DMS53 treated with DMSO at 0.1 percent for 48 hours (cell line): ENCODE results near the gene TAOK1.

Source experiments
- DNase-seq: peaks from one replicate; lab custom pipeline; 2025; ENCODE audit not compliant: unreplicated experiment; lab: John Stamatoyannopoulos, UW

TAOK1 gene

GRCh38 chr17:29378500-29378899 is 11.7 kb upstream of the TAOK1 start:
- no peak for DNase-seq

- DNase-seq, result peak; percentile 52
Measured at GRCh38 chr17:29379084-29379991, 10.8 kb upstream of the TAOK1 start.

- no peak for DNase-seq
Measured at GRCh38 chr17:29383686-29384085, 6.5 kb upstream of the TAOK1 start.

GRCh38 chr17:29384901-29385300 is 5.3 kb upstream of the TAOK1 start:
- DNase-seq, result no peak

- DNase-seq, result no peak
Measured at GRCh38 chr17:29386760-29387159, 3.4 kb upstream of the TAOK1 start.

GRCh38 chr17:29388937-29389336 is 1.2 kb upstream of the TAOK1 start:
- DNase-seq, result no peak

GRCh38 chr17:29390851-29391631 is 878 bp downstream of the TAOK1 start:
- no peak for DNase-seq

- DNase-seq, result no peak
Measured at GRCh38 chr17:29393436-29393835, 3.3 kb downstream of the TAOK1 start.

- no peak for DNase-seq
Measured at GRCh38 chr17:29394761-29395160, 4.6 kb downstream of the TAOK1 start.

- no peak for DNase-seq
Measured at GRCh38 chr17:29396066-29396465, 5.9 kb downstream of the TAOK1 start.

- no peak for DNase-seq
Measured at GRCh38 chr17:29399634-29400033, 9.5 kb downstream of the TAOK1 start.

GRCh38 chr17:29400818-29401217 is 10.7 kb downstream of the TAOK1 start:
- DNase-seq, result no peak

- DNase-seq, result no peak
Measured at GRCh38 chr17:29401258-29401657, 11.1 kb downstream of the TAOK1 start.

GRCh38 chr17:29407856-29408255 is 17.7 kb downstream of the TAOK1 start:
- DNase-seq, result no peak

- DNase-seq, result no peak
Measured at GRCh38 chr17:29409963-29410362, 19.8 kb downstream of the TAOK1 start.

- DNase-seq, result no peak
Measured at GRCh38 chr17:29412780-29413565, 22.8 kb downstream of the TAOK1 start.

GRCh38 chr17:29420128-29420527 is 30.0 kb downstream of the TAOK1 start:
- no peak for DNase-seq

- DNase-seq, result no peak
Measured at GRCh38 chr17:29430275-29430674, 40.1 kb downstream of the TAOK1 start.

GRCh38 chr17:29433541-29433940 is 43.4 kb downstream of the TAOK1 start:
- DNase-seq, result no peak

GRCh38 chr17:29434550-29434949 is 44.4 kb downstream of the TAOK1 start:
- no peak for DNase-seq

GRCh38 chr17:29442451-29442850 is 52.3 kb downstream of the TAOK1 start:
- no peak for DNase-seq
